PFSK-1 (cell line): Measurements from ENCODE around the gene CYREN.

Experiments used
- FOXP2 ChIP-seq: optimal IDR thresholded peaks from 2 replicates; pipeline ENCODE3; 2011; ENCODE audit warnings: borderline replicate concordance, control low read depth, inconsistent platforms; ENCODE audit not compliant: insufficient read depth; ENCODE audit errors: extremely low read length, extremely low read depth
- POLR2AphosphoS5 ChIP-seq: IDR thresholded peaks from 2 replicates; pipeline ENCODE4 v1.6.1; 2012; ENCODE audit warnings: low read depth, mild to moderate bottlenecking, control low read depth, low read length, moderate library complexity
- REST ChIP-seq, 2 experiments: IDR thresholded peaks; 2 replicates each; pipeline versions ENCODE4 v1.6.1 to v1.8.0; 2011 to 2012; ENCODE audit warnings: low read depth in 2 of 2, low read length in 2 of 2, control low read depth in 1 of 2, inconsistent platforms in 1 of 2, mild to moderate bottlenecking in 1 of 2, moderate library complexity in 1 of 2; ENCODE audit not compliant: insufficient read depth in 1 of 2
- SIN3A ChIP-seq: IDR thresholded peaks from 2 replicates; pipeline ENCODE4 v1.6.1; 2012; ENCODE audit warnings: mild to moderate bottlenecking, low read length, moderate library complexity, borderline replicate concordance; ENCODE audit not compliant: insufficient read depth
- TAF1 ChIP-seq: IDR thresholded peaks from 2 replicates; pipeline ENCODE4 v1.6.1; 2012; ENCODE audit warnings: low read length, control low read depth, borderline replicate concordance; ENCODE audit not compliant: insufficient read depth

CYREN gene

GRCh38 chr7:135195968-135196629, 25.6 kb upstream of the CYREN start:
- TF ChIP-seq REST (IDR thresholded peaks at IDR 0.05; ENCODE audit: insufficient read depth in 1 of 2, low read depth in 2 of 2, low read length in 2 of 2) (no peak), SIN3A (no peak), FOXP2 (no peak), TAF1 (no peak), POLR2AphosphoS5 (no peak)

GRCh38 chr7:135195156-135195555, 24.6 kb upstream of the CYREN start:
- no peak for TF ChIP-seq TAF1
- no peak for TF ChIP-seq SIN3A
- no peak for TF ChIP-seq FOXP2
- no peak for TF ChIP-seq POLR2AphosphoS5
- no peak for TF ChIP-seq REST (IDR thresholded peaks at IDR 0.05; ENCODE audit: insufficient read depth in 1 of 2, low read depth in 2 of 2, low read length in 2 of 2)

GRCh38 chr7:135194494-135195095, 24.1 kb upstream of the CYREN start:
- TF ChIP-seq REST (IDR thresholded peaks at IDR 0.05; ENCODE audit: insufficient read depth in 1 of 2, low read depth in 2 of 2, low read length in 2 of 2) = no peak
- no peak for TF ChIP-seq FOXP2
- no peak for TF ChIP-seq TAF1
- no peak for TF ChIP-seq POLR2AphosphoS5
- no peak for TF ChIP-seq SIN3A

- TF ChIP-seq TAF1 = no peak
- TF ChIP-seq SIN3A = no peak
- TF ChIP-seq POLR2AphosphoS5 = no peak
- TF ChIP-seq REST (IDR thresholded peaks at IDR 0.05; ENCODE audit: insufficient read depth in 1 of 2, low read depth in 2 of 2, low read length in 2 of 2) = no peak
- no peak for TF ChIP-seq FOXP2
Measured at GRCh38 chr7:135193615-135194081, 23.1 kb upstream of the CYREN start.
